CD4-positive, alpha-beta memory T cell (primary cell): ENCODE results near the gene FOXK2. TPM values are rescaled to one million over a fixed set of nuclear protein-coding genes. Genes with fewer than 3 reads are reported as not detected.
"Not testable (repeated sequence)": the region's sequence is repeated elsewhere in the genome, so short reads cannot be mapped to it uniquely, and the experiment has no call there.

Source experiments
- CTCF ChIA-PET: fragments of 350-600 bp; sonication (Branson Sonifier 250); formaldehyde crosslinking; loops from one replicate; lab custom pipeline; 2021; ENCODE audit warnings: inconsistent platforms; ENCODE audit not compliant: partially characterized antibody; lab: Charles Lee
- POLR2A ChIA-PET: fragments of 350-600 bp; sonication (Branson Sonifier 250); formaldehyde crosslinking; loops from one replicate; lab custom pipeline; 2021; ENCODE audit not compliant: partially characterized antibody; lab: Charles Lee
- DNase-seq, 5 donors: peaks; one replicate each; pipeline versions ENCODE4 v3.0.0 to v3.0.0-alpha.2; 2020 to 2022; ENCODE audit warnings: mixed read lengths in 1 of 5
- H3K27ac ChIP-seq: one replicate; pipeline ENCODE4 v1.7.0; 2013; ENCODE audit warnings: low read depth, low read length
- H3K27me3 ChIP-seq: 2 replicates; pipeline ENCODE4 v1.7.0; 2013; ENCODE audit warnings: mild to moderate bottlenecking, low read length, moderate library complexity; ENCODE audit not compliant: insufficient read depth
- H3K36me3 ChIP-seq: 2 replicates; pipeline ENCODE4 v1.7.0; 2013; ENCODE audit warnings: mild to moderate bottlenecking, low read length, moderate library complexity; ENCODE audit not compliant: insufficient read depth
- H3K4me1 ChIP-seq: 2 replicates; pipeline ENCODE4 v1.7.0; 2013; ENCODE audit warnings: mild to moderate bottlenecking, low read length, moderate library complexity; ENCODE audit not compliant: insufficient read depth
- H3K4me3 ChIP-seq, 2 donors: one replicate each; pipeline ENCODE4 v1.7.0; 2013; ENCODE audit warnings: low read length in 2 of 2, mild to moderate bottlenecking in 1 of 2
- H3K9me3 ChIP-seq, 2 donors: one replicate each; pipeline ENCODE4 v1.7.0; 2013; ENCODE audit warnings: low read length in 2 of 2, control low read depth in 1 of 2; ENCODE audit not compliant: control insufficient read depth in 1 of 2
- H3K27ac Mint-ChIP-seq, 7 donors: one replicate each; pipeline ENCODE4 v1.8.0; 2020 to 2021; ENCODE audit warnings: mixed read lengths in 7 of 7, mild to moderate bottlenecking in 6 of 7, inconsistent platforms in 3 of 7, moderate library complexity in 3 of 7
- H3K27me3 Mint-ChIP-seq, 2 donors: one replicate each; pipeline ENCODE4 v1.8.0; 2020 to 2021; ENCODE audit warnings: mixed read lengths in 2 of 2
- H3K36me3 Mint-ChIP-seq, 2 donors: one replicate each; pipeline ENCODE4 v1.8.0; 2020 to 2021; ENCODE audit warnings: mixed read lengths in 2 of 2, inconsistent platforms in 1 of 2, mild to moderate bottlenecking in 1 of 2
- H3K4me1 Mint-ChIP-seq, 4 donors: one replicate each; pipeline ENCODE4 v1.8.0; 2020 to 2021; ENCODE audit warnings: mixed read lengths in 4 of 4, mild to moderate bottlenecking in 1 of 4
- H3K4me3 Mint-ChIP-seq, 8 donors: one replicate each; pipeline ENCODE4 v1.8.0; 2020 to 2021; ENCODE audit warnings: mixed read lengths in 8 of 8, mild to moderate bottlenecking in 7 of 8, moderate library complexity in 6 of 8, inconsistent platforms in 3 of 8
- H3K9me3 Mint-ChIP-seq, 8 donors: one replicate each; pipeline ENCODE4 v1.8.0; 2020 to 2021; ENCODE audit warnings: mixed read lengths in 8 of 8, mild to moderate bottlenecking in 5 of 8, inconsistent platforms in 3 of 8, moderate library complexity in 1 of 8
- intact Hi-C: fragments of 100-400 bp; cut with micrococcal nuclease; formaldehyde crosslinking; loops from one replicate; pipeline ENCODE4 v1.15.1; 2023
- polyA plus RNA-seq, 2 donors: library from polyadenylated mRNA; unstranded; fragments of 300-500 nt; fragmentation: Illumina TruSeq; gene quantifications; one replicate each; pipeline ENCODE4 v1.2.3, GENCODE V29; 2021
- total RNA-seq, 2 experiments: library from RNA; stranded (reverse); gene quantifications; one replicate each; pipeline ENCODE4 v1.2.3, GENCODE V29; 2021

FOXK2 gene
- total and polyA plus RNA-seq, 4 experiments from 2014 or later, result 1.3 to 57.5 (median 29.1) TPM

GRCh38 chr17:82531431-82531881, 11.9 kb downstream of the FOXK2 start:
- peaks cover 47 to 72% (median 59%) of the 10 kb centered on the region in 4 donors for H3K4me1 Mint-ChIP-seq
- intact Hi-C loops, result no loop called here
- peak overlapping the region in 5 of 7 donors; percentile 8 to 86 (median 38) for H3K27ac Mint-ChIP-seq
- H3K9me3 Mint-ChIP-seq, result no peaks in the 10 kb centered on the region
- ChIA-PET POLR2A (interaction anchor here (1.8 to 2.3 kb wide), 2 partner anchors 12 to 34 kb away, joined by 4 to 8 read pairs; partner anchors contain the start of gene FOXK2), CTCF (interaction anchor here (1.4 kb wide), 1 partner anchor 22 kb away, joined by 6 read pairs; no protein-coding TSS in a partner anchor)
- H3K27ac ChIP-seq, result no peak overlapping the region
- peaks cover 76% of the 10 kb centered on the region for H3K4me1 ChIP-seq
- no peaks in the 10 kb centered on the region for H3K27me3 Mint-ChIP-seq
- H3K36me3 Mint-ChIP-seq, result peaks cover 0 to 6% of the 10 kb centered on the region in 2 donors
- peak overlapping the region in 4 of 8 donors; percentile 9 to 63 (median 26) for H3K4me3 Mint-ChIP-seq
- no peaks in the 10 kb centered on the region for H3K27me3 ChIP-seq
- no peaks in the 10 kb centered on the region for H3K36me3 ChIP-seq
- no peak for DNase-seq
- no peak overlapping the region for H3K4me3 ChIP-seq
- no peaks in the 10 kb centered on the region for H3K9me3 ChIP-seq

- Mint-ChIP-seq H3K36me3 (peaks cover 0 to 3% of the 10 kb centered on the region in 2 donors), H3K9me3 (no peaks in the 10 kb centered on the region), H3K4me1 (peaks cover 43 to 70% (median 57%) of the 10 kb centered on the region in 4 donors), H3K4me3 (peak overlapping the region in 3 of 8 donors; percentile 18 to 42 (median 31)), H3K27me3 (no peaks in the 10 kb centered on the region), H3K27ac (peak overlapping the region in 5 of 7 donors; percentile 25 to 71 (median 41))
- no peaks in the 10 kb centered on the region for H3K9me3 ChIP-seq
- H3K27ac ChIP-seq, result no peak overlapping the region
- ChIA-PET POLR2A (no interaction called here), CTCF (interaction anchor here (2.0 kb wide), 1 partner anchor 17 kb away, joined by 7 read pairs; no protein-coding TSS in a partner anchor)
- no peak for DNase-seq
- intact Hi-C loops, result no loop called here
- no peak overlapping the region for H3K4me3 ChIP-seq
- H3K4me1 ChIP-seq, result peaks cover 66% of the 10 kb centered on the region
- H3K36me3 ChIP-seq, result no peaks in the 10 kb centered on the region
- no peaks in the 10 kb centered on the region for H3K27me3 ChIP-seq
Measured at GRCh38 chr17:82534401-82534812, 14.9 kb downstream of the FOXK2 start.

GRCh38 chr17:82536512-82537201, 17.1 kb downstream of the FOXK2 start:
- intact Hi-C loops, result no loop called here
- H3K4me1 ChIP-seq, result peaks cover 47% of the 10 kb centered on the region
- H3K27me3 ChIP-seq, result no peaks in the 10 kb centered on the region
- H3K9me3 Mint-ChIP-seq, result no peaks in the 10 kb centered on the region
- peak overlapping the region in 5 of 8 donors; percentile 36 to 74 (median 63) for H3K4me3 Mint-ChIP-seq
- peaks cover 0 to 4% of the 10 kb centered on the region in 2 donors for H3K36me3 Mint-ChIP-seq
- no peak overlapping the region for H3K27ac ChIP-seq
- ChIA-PET POLR2A (interaction anchor here (0.8 to 1.1 kb wide), 4 partner anchors 14 to 78 kb away, joined by 3 read pairs; partner anchors contain the start of genes FOXK2 and NARF), CTCF (interaction anchor here (0.6 to 1.7 kb wide), 6 partner anchors 15 to 186 kb away, joined by 3 to 6 read pairs (median 4); no protein-coding TSS in a partner anchor)
- H3K36me3 ChIP-seq, result no peaks in the 10 kb centered on the region
- H3K4me3 ChIP-seq, result no peak overlapping the region
- no peak for DNase-seq
- H3K27me3 Mint-ChIP-seq, result no peaks in the 10 kb centered on the region
- H3K27ac Mint-ChIP-seq, result peak overlapping the region in 6 of 7 donors; percentile 26 to 89 (median 61)
- H3K9me3 ChIP-seq, result no peaks in the 10 kb centered on the region
- peaks cover 39 to 61% (median 50%) of the 10 kb centered on the region in 4 donors for H3K4me1 Mint-ChIP-seq

GRCh38 chr17:82537228-82537627, 17.7 kb downstream of the FOXK2 start:
- H3K9me3 Mint-ChIP-seq, H3K9me3 ChIP-seq, H3K27me3 Mint-ChIP-seq, DNase-seq, H3K36me3 Mint-ChIP-seq, H3K27me3 ChIP-seq, H3K27ac ChIP-seq, H3K4me3 Mint-ChIP-seq, H3K4me3 ChIP-seq, intact Hi-C loops, H3K36me3 ChIP-seq: not testable (repeated sequence)
- ChIA-PET CTCF (interaction anchor here (1.1 to 1.7 kb wide), 4 partner anchors 14 to 17 kb away, joined by 3 to 6 read pairs (median 4); no protein-coding TSS in a partner anchor), POLR2A (interaction anchor here (0.8 to 1.1 kb wide), 2 partner anchors 18 to 79 kb away, joined by 3 read pairs; partner anchors contain the start of genes FOXK2 and NARF)
- peaks cover 47% of the 10 kb centered on the region for H3K4me1 ChIP-seq
- Mint-ChIP-seq H3K4me1 (peaks cover 39 to 61% (median 50%) of the 10 kb centered on the region in 4 donors), H3K27ac (peak overlapping the region in 1 of 7 donors; percentile 66)

GRCh38 chr17:82539076-82539475, 19.5 kb downstream of the FOXK2 start:
- intact Hi-C loops, H3K9me3 ChIP-seq, DNase-seq, H3K36me3 Mint-ChIP-seq, H3K9me3 Mint-ChIP-seq, H3K27me3 Mint-ChIP-seq, POLR2A ChIA-PET, H3K27me3 ChIP-seq, H3K36me3 ChIP-seq, H3K4me3 ChIP-seq, H3K27ac ChIP-seq, CTCF ChIA-PET: not testable (repeated sequence)
- peak overlapping the region in 3 of 7 donors; percentile 49 to 83 (median 53) for H3K27ac Mint-ChIP-seq
- H3K4me1 Mint-ChIP-seq, result peaks cover 39 to 66% (median 52%) of the 10 kb centered on the region in 4 donors
- H3K4me3 Mint-ChIP-seq, result peak overlapping the region in 2 of 8 donors; percentile 10 to 23
- peaks cover 41% of the 10 kb centered on the region for H3K4me1 ChIP-seq

- DNase-seq, result no peak
- Histone ChIP-seq H3K36me3 (no peaks in the 10 kb centered on the region), H3K27me3 (no peaks in the 10 kb centered on the region), H3K27ac (no peak overlapping the region), H3K9me3 (no peaks in the 10 kb centered on the region), H3K4me3 (no peak overlapping the region), H3K4me1 (peaks cover 16% of the 10 kb centered on the region)
- Mint-ChIP-seq H3K27ac (peak overlapping the region in 4 of 7 donors; percentile 16 to 73 (median 56)), H3K4me1 (peaks cover 23 to 64% (median 39%) of the 10 kb centered on the region in 4 donors), H3K9me3 (no peaks in the 10 kb centered on the region), H3K36me3 (peaks cover 0 to 4% of the 10 kb centered on the region in 2 donors), H3K4me3 (no peak overlapping the region), H3K27me3 (no peaks in the 10 kb centered on the region)
- intact Hi-C loops, result no loop called here
- CTCF ChIA-PET, result interaction anchor here (1.1 kb wide), 1 partner anchor 12 kb away, joined by 3 read pairs; no protein-coding TSS in a partner anchor
- POLR2A ChIA-PET, result no interaction called here
Measured at GRCh38 chr17:82542439-82542838, 22.9 kb downstream of the FOXK2 start.
